Forelimb muscle (tissue), 1 donor: ENCODE data around the gene BHLHA15. TPM values are rescaled to one million over a fixed set of nuclear protein-coding genes. Genes with fewer than 3 reads are reported as not detected.
"Not testable (repeated sequence)": the region's sequence is repeated elsewhere in the genome, so short reads cannot be mapped to it uniquely, and the experiment has no call there.

Experiments used
- DNase-seq: peaks from one replicate; pipeline ENCODE4 v3.0.0-alpha.2; 2013; ENCODE audit warnings: low read depth
- polyA plus RNA-seq: library from polyadenylated mRNA; unstranded; fragments of 120-200 nt; gene quantifications from one replicate; pipeline ENCODE4 v1.2.1, GENCODE V29; 2013; ENCODE audit not compliant: insufficient read length

BHLHA15 gene
- polyA plus RNA-seq, 1 donor: 0.47 TPM

DNA sequence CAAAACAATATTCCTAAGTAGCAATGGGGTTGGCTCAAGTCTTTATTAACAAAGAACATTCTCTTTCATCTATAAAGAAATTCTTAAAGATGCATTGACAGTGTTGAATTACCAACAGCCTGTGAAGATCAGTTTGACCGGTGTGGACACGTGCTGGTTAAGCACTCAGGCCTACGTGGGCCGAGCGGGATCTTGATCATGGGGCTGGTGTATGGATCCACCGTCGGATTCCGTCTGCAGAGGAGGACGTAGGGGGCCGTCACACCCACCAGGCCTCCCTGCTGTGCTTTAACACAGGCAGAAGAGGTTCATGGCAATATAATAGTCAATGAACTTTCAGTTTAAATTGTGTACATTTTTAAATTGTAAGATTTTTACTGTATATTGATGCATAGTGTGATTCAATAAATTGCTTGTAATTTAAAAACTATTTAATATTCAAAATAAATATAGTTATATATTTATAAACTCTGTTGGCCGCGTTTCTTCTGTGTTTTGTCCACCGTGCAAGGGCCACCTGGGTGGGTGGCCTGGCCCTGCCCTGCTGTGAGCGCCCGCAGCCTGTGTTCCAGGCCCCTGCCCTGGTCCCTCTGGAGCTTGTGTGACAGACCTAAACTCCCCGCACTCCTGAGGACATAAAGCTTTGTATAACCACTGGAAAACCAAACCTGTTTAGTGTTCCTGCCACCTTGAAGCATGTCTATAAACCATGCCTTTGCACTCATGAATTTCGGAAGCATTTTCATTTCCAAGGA, 1.9 kb upstream of the BHLHA15 start:
- DNase-seq: no peak

GRCh38 chr7:98210513-98211220, 572 bp upstream of the BHLHA15 start:
- DNase-seq: no peak

- DNase-seq: no peak
Measured at GRCh38 chr7:98211676-98212531, 665 bp downstream of the BHLHA15 start.

GRCh38 chr7:98212532-98213041, 1.3 kb downstream of the BHLHA15 start:
- no peak for DNase-seq

DNA sequence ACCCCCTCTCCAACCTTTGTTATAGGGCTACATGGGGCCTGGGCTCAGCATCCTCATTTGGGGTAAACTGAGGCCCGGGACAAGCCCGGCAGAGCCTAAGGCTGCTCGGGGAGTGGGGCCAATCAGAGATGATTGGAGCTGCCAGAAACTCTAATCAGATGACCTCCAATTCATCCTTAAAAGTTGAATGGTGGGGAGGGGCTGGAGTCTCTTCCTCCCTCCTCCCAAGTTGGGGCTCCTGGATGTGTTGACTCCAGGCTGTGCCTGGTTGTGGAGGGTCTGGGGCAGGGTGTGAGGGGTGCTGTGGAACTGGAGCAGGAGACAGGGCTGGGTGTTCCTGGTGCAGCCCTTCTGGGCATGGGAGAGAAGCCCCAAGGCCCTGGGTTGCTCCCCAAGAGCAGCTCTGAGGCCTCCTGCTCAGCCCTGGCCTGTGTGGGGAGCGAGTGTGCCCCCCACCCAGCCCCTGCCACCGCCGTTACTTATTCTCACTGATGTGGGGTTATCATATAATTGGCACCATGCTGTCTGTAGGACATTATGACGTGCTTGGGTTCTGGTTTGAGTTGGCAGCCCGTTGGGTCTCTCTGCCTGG, 2.2 kb downstream of the BHLHA15 start:
- DNase-seq: no peak

DNA sequence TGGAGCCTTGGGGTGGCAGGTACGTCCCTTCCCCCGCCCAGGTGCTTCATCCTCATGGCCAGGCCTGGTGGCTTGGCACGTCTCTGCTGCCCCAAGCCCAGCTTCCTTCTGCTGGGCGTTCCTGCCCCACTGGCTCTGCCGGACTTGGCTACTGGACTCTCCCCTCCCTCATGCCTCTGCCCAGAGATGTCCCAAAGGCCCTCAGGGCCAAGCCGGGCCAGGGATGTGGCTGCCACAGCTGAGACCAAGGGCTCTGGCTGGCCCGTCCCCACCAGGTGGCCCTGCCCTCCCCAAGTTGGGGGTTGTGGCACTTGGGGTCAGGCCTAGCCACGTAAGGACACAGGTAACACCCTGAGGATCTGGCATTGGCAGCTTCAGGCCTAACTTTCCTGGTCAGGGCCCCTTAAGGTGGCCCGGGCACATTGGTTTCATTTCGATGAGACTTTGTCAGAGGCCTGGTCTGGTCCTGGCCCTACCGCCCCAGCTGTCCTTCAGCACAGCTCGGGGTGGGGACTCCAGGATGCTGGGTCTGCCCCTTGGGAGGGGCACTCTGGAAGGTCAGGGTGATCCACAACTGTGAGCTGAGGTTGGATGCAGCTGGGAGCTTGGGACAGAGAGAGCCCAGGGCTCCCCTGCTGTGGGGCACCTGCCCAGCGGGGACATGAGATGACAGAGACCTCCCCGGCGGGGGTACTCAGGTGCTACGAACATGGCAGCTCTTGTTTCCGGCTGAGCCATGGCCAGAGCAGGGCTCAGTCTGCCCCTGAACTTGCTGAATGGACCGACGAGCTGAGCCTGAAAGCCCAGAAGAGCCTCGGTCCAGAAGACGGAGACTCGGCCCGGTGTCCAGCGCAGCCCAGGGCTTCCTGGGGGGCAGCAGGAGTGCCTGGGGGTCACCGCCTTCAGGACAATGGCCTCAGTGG, 2.9 kb downstream of the BHLHA15 start:
- no peak for DNase-seq

DNA sequence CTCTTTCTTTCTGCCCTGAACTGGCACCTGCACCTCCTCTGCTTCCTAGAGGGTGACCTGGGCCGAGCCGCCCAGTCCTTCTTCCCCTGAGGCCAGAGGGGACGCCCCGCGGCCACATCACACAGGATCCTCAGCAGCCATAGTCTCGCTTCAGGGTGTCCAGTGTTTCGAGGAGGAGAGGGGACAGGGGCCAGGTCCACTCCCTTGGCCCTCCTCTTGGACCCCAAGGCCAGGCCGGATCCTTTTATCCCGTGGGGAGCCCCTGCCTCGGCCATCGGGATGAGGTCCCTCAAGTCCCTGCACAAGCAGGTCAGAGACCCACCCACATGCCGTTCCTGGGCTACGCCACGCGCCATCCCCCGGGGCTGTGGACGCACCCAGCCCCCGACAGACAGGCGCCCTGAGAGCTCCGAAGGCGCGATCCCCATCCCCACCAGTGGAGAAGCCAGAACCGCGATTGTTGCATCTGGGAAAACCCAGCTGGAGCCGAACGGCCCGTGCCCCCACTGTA, 3.6 kb downstream of the BHLHA15 start:
- no peak for DNase-seq

DNA sequence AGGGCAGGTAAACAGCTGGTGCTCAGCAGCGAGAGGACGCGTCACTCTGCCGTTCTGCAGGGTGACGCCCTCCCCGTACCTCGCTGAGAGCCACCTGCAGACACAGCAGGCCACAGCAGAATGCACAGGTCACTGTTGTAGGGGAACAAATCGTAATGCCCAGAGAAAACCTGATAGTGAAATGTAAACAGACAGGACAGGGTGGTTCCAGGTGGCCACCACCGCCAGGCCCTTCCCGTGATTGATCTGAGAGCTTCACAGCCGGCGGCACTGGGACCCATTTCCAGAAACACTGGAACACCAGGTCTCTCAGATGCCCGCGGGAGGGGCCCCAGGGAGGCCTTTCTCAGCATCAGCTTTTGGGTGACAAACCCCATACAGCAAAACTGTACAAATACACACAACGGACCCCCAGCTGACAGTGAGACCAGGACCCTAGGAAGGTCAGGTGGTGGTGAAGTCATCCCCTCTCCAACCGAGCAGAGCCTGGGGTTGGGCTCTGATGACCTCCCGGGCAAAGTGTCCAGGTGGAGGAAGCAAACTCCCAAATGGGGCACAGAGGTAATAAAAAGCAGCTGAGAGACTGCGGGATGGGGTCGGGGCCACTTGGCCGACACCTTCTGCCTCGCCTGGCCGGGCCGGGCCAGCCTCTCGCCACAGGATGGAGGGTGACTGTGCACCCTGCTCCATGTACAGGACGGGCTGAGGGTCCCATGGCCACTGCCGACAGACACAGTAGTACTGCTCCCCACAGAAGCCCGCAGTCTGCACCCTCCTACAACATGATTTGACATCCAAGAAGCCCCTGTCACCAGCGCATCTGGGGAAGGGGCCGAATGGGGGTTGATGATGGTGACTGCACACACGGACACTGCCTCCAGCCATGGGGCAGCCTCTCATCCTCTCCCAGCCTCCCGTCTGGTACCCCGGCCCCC, 4.6 kb downstream of the BHLHA15 start:
- DNase-seq: no peak

DNA sequence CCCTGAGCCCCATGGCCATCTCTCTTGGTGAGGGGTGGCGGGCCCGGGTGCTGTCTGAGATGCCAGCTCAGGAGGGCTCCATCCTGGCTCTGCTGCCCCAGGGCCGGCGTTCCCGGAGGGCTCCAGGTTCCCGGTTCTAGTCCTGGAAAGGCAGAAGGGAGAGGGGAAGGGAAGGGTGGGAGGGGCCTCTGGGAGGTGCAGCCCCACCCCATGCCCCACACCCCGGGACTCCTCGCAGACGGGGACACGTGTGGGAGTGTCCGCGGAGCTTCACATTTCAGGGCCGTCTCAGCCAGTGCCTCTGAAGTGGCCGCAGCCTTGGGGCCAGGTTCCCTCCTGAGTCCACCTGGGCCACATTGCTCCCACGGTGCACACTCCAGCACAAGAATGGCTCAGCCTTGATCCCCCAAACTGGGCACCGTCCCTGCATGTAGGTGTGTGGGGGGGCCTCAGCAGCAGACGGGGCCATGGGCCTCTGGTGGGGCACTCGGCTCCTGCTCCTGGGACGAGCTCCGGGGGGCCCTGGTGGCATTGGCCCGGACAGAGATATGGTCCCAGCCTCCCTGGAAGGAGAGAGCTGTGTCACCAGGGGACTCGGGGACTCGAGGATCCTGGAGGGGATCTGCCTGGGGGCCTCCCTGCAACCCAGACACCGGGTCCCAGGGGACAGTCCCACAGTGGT, 5.8 kb downstream of the BHLHA15 start:
- DNase-seq: no peak

DNA sequence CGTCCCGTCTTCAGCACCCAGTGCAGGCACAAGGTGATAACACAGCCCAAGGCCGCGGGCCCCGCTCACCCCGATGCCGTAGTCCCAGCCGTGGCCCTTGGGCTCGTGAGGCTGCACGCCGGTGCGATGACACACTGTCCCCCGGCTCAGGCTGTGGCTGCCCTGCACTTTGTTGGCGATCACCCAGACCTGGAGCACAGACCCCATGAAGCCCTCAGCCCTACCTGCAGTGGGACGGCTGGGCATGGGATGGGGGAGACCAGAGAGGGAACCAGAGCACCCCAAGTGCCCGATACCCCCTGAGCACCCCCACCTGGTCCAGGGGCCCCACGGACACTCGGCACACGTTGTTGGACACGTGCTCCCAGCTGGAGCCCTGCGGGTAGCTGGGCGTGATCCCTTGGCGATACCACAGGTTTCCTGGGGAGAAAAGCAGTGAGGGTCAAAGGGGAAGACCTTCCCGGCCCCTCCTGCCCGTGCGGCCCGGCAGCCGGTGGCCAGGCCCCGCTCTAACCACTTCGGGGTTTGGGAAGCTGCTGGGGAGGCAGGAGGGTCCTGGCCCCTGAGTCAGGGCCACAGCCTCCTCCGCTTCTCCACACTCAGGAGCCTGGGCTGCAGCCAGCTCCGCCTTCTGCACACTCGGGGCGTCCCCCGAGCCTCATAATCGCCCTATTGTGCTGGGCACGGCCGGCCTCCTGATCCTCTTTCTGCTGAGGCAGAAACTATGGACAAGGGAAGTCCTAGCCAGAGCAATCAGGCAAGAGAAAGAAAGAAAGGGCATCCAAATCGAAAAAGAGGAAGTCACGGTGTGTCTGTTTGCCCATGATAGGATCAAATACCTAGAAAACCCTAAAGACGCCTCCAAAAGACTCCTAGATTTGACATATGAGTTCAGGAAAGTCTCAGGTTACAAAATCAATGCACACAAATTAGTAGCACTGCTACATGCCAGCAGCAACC, 6.7 kb downstream of the BHLHA15 start:
- no peak for DNase-seq

DNA sequence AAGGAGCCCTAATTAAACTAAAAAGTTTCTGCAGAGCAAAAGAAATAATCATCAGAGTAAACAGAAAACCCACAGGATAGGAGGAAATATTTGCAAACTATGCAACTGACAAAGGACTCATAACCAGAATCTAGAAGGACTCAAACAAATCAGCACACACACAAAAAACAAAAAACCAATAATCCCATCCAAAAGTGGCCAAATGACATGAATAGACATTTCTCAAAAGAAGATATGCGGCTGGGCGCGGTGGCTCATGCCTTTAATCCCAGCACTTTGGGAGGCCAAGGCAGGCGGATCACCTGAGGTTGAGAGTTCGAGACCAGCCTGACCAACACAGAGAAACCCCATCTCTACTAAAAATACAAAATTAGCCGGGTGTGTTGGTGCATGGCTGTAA, 8.1 kb downstream of the BHLHA15 start:
- DNase-seq: not testable (repeated sequence)

GRCh38 chr7:98221611-98222532, 10.6 kb downstream of the BHLHA15 start:
- DNase-seq: no peak

- DNase-seq: no peak
Measured at GRCh38 chr7:98222533-98223195, 11.4 kb downstream of the BHLHA15 start.

DNA sequence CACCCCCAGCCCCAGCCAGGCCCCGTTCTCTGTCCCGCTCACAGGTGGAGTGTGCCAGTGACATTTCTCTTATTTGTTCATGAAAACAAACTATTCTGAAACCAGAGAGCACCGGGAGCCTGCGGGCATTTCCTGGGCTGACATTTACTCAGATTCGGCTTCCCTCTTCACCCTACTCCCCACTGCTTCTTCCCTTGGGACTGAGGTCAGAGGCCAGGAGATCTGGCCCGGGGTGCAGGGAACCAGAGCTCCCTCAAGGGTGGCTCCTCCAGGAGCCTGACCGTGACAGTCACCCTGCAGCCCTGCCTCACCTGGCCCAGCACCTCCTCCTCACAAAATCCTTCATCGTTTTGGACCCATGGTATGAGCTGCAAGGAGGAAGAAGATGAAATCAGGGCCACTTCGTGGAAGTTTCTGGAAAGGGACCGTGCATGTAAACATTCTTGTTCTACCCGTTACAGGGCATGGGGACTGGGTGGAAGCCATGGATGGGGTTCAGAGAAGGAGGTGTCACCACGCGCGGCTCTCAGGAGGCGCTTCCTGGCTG, 12.2 kb downstream of the BHLHA15 start:
- DNase-seq: no peak

DNA sequence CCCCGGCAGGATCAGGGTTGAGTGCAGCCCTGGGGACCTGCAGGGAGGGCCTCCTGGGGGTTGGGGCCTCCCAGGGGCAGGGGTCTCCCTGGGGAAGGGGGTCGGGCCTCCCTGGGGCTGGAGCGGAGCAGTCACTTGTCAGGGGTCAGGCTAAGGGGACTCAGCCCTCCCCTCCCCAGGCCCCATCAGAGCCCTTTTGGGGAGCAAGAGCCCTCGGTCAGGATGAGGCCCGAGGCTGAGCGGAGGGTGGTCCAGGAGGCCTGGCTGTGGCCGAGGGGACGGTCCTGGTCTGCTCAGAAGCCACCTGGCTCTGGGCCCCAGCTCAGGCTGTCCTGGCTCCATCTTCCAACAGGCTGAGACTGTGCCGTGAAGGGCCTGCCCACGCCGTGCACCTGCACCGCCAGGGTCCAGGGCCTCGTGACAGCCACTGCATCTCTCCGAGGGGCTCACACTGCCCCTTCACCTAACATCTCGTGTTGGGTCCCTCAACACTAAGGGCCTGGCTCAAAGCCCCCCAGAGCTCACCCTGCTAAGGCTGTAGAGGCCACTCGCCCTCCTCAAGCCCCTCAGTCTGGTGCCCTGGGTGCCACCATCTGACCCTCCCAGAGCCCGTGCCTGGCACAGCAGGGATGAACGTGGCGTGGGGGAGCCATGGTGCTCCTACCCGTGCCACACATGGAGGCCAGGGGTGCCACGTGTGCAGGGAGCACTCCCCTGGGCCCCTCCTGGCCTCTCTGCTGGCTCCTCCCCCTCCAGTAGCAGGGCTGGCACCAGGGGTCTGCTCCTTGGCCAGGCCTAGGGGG, 12.9 kb downstream of the BHLHA15 start:
- DNase-seq: no peak
